ENCODE results near the gene PTPN6. TPM values are rescaled to one million over a fixed set of nuclear protein-coding genes. Genes with fewer than 3 reads are reported as not detected.

PTPN6 gene
- total and polyA plus RNA-seq, 7 experiments from 2014 or later: 141 to 390 (median 242) TPM

DNA sequence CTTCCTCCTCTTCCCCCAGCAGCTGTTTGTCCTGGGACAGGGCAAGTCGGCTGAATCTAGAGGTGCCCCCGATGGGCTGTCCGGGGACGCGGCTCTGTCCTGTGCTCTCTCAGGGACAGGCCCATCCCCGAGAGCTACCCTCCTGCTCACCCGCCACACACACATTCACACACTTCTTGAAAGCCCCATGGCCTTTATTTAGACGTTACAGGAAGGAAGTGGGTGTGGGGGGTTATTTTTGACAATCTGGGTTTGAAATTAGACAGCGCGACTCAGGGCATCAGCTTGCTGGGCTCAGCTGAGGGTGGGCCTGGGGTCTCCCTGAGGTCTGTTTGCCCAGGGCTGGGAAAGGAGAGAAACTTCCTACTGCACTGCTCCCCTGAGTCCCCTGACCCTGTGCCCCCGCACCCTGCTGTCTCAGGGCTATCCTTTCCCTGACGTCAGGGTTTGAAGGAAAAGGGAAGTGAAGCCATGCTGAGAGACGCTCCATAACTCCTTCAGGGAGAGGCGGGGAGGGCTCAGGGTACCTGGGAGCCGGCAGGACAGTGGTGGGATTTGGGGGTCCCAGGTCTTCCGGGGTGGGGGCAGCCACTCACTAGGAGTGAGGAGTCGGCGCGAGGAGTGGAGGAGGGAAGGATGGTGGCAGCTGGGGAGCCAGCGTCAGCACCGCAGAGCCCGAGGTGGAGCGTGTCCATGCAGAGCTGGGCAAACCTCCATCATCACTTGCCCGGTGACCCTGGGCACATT lies 8.1 kb downstream of the PTPN6 start:
- CTCF ChIA-PET: interaction anchor here (2.2 to 11.1 kb wide), 2 partner anchors 11 to 21 kb away, joined by 11 to 460 read pairs; partner anchors contain the start of genes C12orf57, PTPN6 and RNU7-1
- H3K27ac Mint-ChIP-seq: peak overlapping the region; percentile 96 to 100 (median 99)
- peak overlapping the region; percentile 95 for H3K27ac ChIP-seq (ENCODE audit: low read depth, low read length)
- H3K4me1 ChIP-seq (ENCODE audit: control insufficient read depth in 2 of 2, insufficient read depth in 2 of 2, low read length in 2 of 2): peaks cover 84 to 91% of the 10 kb centered on the region in 2 donors
- no peaks in the 10 kb centered on the region for H3K9me3 Mint-ChIP-seq
- no peaks in the 10 kb centered on the region for H3K27me3 ChIP-seq (ENCODE audit: control insufficient read depth in 2 of 2, insufficient read depth in 2 of 2, low read length in 2 of 2)
- H3K27me3 Mint-ChIP-seq: no peaks in the 10 kb centered on the region
- H3K4me1 Mint-ChIP-seq: peaks cover 58 to 86% (median 77%) of the 10 kb centered on the region in 7 donors
- POLR2A ChIA-PET: interaction anchor here (0.7 to 13.5 kb wide), 11 partner anchors 10 to 680 kb away, joined by 3 to 1270 read pairs (median 7); partner anchors contain the start of genes C12orf57, CDCA3, EMG1 and ENO2
- peak overlapping the region; percentile 89 to 99 (median 93) for H3K4me3 Mint-ChIP-seq
- H3K36me3 ChIP-seq (ENCODE audit: control insufficient read depth in 2 of 3, insufficient read depth in 3 of 3, low read length in 3 of 3): peaks cover 5 to 52% (median 20%) of the 10 kb centered on the region in 3 experiments
- peaks cover 10 to 39% (median 21%) of the 10 kb centered on the region in 5 donors for H3K36me3 Mint-ChIP-seq
- peak; percentile 55 to 86 (median 82) for DNase-seq
- ATAC-seq: peak; percentile 73
- H3K9me3 ChIP-seq (ENCODE audit: control insufficient read depth in 2 of 3, low read length in 3 of 3): no peaks in the 10 kb centered on the region
- peak overlapping the region; percentile 65 for H3K4me3 ChIP-seq (ENCODE audit: low read length)
- intact Hi-C loops (cut with micrococcal nuclease): loop anchor here (10.0 kb wide), 2 partner anchors 194 to 354 kb away; partner anchors contain the start of genes CHD4 (in 1 of the 2) and PTMS (in 1 of the 2)

DNA sequence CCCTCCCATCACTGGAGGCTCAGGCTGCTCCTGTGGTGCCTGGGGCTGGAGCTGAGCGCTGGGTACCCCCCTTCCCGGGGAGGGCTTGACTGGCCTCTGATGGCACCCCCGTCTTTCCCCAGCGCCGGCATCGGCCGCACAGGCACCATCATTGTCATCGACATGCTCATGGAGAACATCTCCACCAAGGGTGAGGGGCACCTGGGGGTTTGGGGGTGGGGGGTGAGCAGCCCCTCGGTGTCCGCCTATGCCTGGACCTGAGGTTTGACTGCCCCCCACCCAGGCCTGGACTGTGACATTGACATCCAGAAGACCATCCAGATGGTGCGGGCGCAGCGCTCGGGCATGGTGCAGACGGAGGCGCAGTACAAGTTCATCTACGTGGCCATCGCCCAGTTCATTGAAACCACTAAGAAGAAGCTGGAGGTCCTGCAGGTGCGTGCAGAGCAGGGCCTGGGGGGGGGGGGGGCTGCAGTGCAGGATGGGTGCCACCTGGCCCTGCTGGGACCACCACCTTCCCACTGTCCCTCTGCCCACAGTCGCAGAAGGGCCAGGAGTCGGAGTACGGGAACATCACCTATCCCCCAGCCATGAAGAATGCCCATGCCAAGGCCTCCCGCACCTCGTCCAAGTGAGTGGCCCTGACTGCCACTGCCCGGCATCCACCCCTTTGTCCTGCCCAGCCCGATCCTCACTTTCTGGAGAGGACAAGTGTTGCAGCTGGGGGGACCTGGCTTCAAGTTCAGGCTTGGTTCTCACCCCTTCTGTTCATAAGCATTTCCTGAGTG lies 8.8 kb downstream of the PTPN6 start:
- peak overlapping the region; percentile 95 for H3K27ac ChIP-seq (ENCODE audit: low read depth, low read length)
- intact Hi-C loops (cut with micrococcal nuclease): loop anchor here (10.0 kb wide), 2 partner anchors 195 to 355 kb away; partner anchors contain the start of genes CHD4 (in 1 of the 2) and PTMS (in 1 of the 2)
- DNase-seq (no peak), ATAC-seq (no peak)
- H3K4me1 Mint-ChIP-seq: peaks cover 51 to 86% (median 77%) of the 10 kb centered on the region in 7 donors
- H3K36me3 ChIP-seq (ENCODE audit: control insufficient read depth in 2 of 3, insufficient read depth in 3 of 3, low read length in 3 of 3): peaks cover 5 to 47% (median 20%) of the 10 kb centered on the region in 3 experiments
- H3K4me3 ChIP-seq (ENCODE audit: low read length): peak overlapping the region; percentile 65
- H3K36me3 Mint-ChIP-seq: peaks cover 10 to 36% (median 21%) of the 10 kb centered on the region in 5 donors
- H3K9me3 Mint-ChIP-seq: no peaks in the 10 kb centered on the region
- H3K4me3 Mint-ChIP-seq: peak overlapping the region; percentile 80 to 99 (median 93)
- POLR2A ChIA-PET: interaction anchor here (0.7 to 13.5 kb wide), 11 partner anchors 9 to 680 kb away, joined by 3 to 1270 read pairs (median 8); partner anchors contain the start of genes C12orf57, CDCA3, EMG1 and ENO2
- no peaks in the 10 kb centered on the region for H3K27me3 Mint-ChIP-seq
- CTCF ChIA-PET: interaction anchor here (0.9 to 11.1 kb wide), 5 partner anchors 12 to 87 kb away, joined by 3 to 460 read pairs (median 8); partner anchors contain the start of genes C12orf57, PTPN6, RNU7-1 and SPSB2
- H3K4me1 ChIP-seq (ENCODE audit: control insufficient read depth in 2 of 2, insufficient read depth in 2 of 2, low read length in 2 of 2): peaks cover 81 to 91% of the 10 kb centered on the region in 2 donors
- H3K27me3 ChIP-seq (ENCODE audit: control insufficient read depth in 2 of 2, insufficient read depth in 2 of 2, low read length in 2 of 2): no peaks in the 10 kb centered on the region
- peak overlapping the region; percentile 96 to 100 (median 99) for H3K27ac Mint-ChIP-seq
- H3K9me3 ChIP-seq (ENCODE audit: control insufficient read depth in 2 of 3, low read length in 3 of 3): no peaks in the 10 kb centered on the region

- ChIA-PET CTCF (interaction anchor here (0.9 to 11.1 kb wide), 6 partner anchors 13 to 88 kb away, joined by 3 to 460 read pairs (median 4); partner anchors contain the start of genes C12orf57, PTPN6, RNU7-1 and SPSB2), POLR2A (interaction anchor here (0.9 to 13.5 kb wide), 10 partner anchors 8 to 147 kb away, joined by 3 to 1270 read pairs (median 10); partner anchors contain the start of genes C12orf57, CDCA3, EMG1 and ENO2)
- intact Hi-C loops (cut with micrococcal nuclease): loop anchor here (1.0 kb wide), 5 partner anchors 7 to 36 kb away; partner anchors contain the start of genes C12orf57 (in 2 of the 2), EMG1 (in 1 of the 2) and PHB2 (in 1 of the 2)
- ATAC-seq (peak; percentile 11), DNase-seq (peak in 2 of 9 donors; percentile 39 to 46)
- H3K27ac Mint-ChIP-seq: peak overlapping the region; percentile 96 to 100 (median 98)
- peaks cover 52 to 84% (median 77%) of the 10 kb centered on the region in 7 donors for H3K4me1 Mint-ChIP-seq
- H3K27me3 Mint-ChIP-seq: no peaks in the 10 kb centered on the region
- Histone ChIP-seq H3K4me3 (ENCODE audit: low read length) (peak overlapping the region; percentile 18), H3K27ac (ENCODE audit: low read depth, low read length) (peak overlapping the region; percentile 95), H3K36me3 (ENCODE audit: control insufficient read depth in 2 of 3, insufficient read depth in 3 of 3, low read length in 3 of 3) (peaks cover 8 to 45% (median 21%) of the 10 kb centered on the region in 3 experiments), H3K9me3 (ENCODE audit: control insufficient read depth in 2 of 3, low read length in 3 of 3) (no peaks in the 10 kb centered on the region), H3K4me1 (ENCODE audit: control insufficient read depth in 2 of 2, insufficient read depth in 2 of 2, low read length in 2 of 2) (peaks cover 78 to 85% of the 10 kb centered on the region in 2 donors), H3K27me3 (ENCODE audit: control insufficient read depth in 2 of 2, insufficient read depth in 2 of 2, low read length in 2 of 2) (no peaks in the 10 kb centered on the region)
- H3K9me3 Mint-ChIP-seq: no peaks in the 10 kb centered on the region
- peak overlapping the region; percentile 66 to 99 (median 84) for H3K4me3 Mint-ChIP-seq
- H3K36me3 Mint-ChIP-seq: peaks cover 10 to 37% (median 25%) of the 10 kb centered on the region in 5 donors
Observed at GRCh38 chr12:6960593-6961277, 9.6 kb downstream of the PTPN6 start.

DNA sequence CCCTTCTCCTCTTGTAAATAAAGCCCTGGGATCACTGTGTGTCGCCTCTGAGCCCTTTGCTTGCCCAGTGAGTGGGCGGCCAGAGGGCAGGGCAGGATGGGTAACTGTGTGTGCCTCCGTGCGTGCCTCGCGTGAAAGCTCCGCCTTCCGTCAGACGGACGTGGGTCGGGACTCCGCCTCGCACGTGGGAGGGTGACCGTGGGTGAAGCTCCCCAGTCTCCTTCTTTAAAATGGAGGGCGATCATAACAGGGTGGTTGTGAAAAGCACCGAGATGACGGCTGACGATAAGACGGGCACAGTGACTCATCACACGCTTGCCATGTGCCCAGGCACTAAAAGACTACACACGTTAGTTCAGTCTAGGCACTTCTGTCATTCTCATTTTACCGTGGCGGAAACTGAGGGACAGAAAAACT lies 10.1 kb downstream of the PTPN6 start:
- intact Hi-C loops (cut with micrococcal nuclease): loop anchor here (1.0 kb wide), 5 partner anchors 8 to 37 kb away; partner anchors contain the start of genes C12orf57 (in 2 of the 2), EMG1 (in 1 of the 2) and PHB2 (in 1 of the 2)
- Mint-ChIP-seq H3K27ac (peak overlapping the region; percentile 96 to 100 (median 98)), H3K36me3 (peaks cover 12 to 35% (median 26%) of the 10 kb centered on the region in 5 donors), H3K4me3 (peak overlapping the region; percentile 66 to 99 (median 84)), H3K27me3 (no peaks in the 10 kb centered on the region), H3K4me1 (peaks cover 52 to 79% (median 74%) of the 10 kb centered on the region in 7 donors), H3K9me3 (no peaks in the 10 kb centered on the region)
- peaks cover 72 to 79% of the 10 kb centered on the region in 2 donors for H3K4me1 ChIP-seq (ENCODE audit: control insufficient read depth in 2 of 2, insufficient read depth in 2 of 2, low read length in 2 of 2)
- ChIA-PET CTCF (interaction anchor here (0.9 to 11.1 kb wide), 6 partner anchors 14 to 38 kb away, joined by 3 to 460 read pairs (median 4); partner anchors contain the start of genes C12orf57, PTPN6 and RNU7-1), POLR2A (interaction anchor here (0.5 to 13.5 kb wide), 11 partner anchors 8 to 147 kb away, joined by 3 to 1270 read pairs (median 9); partner anchors contain the start of genes C12orf57, CDCA3, EMG1 and ENO2)
- peak; percentile 83 for ATAC-seq
- H3K4me3 ChIP-seq (ENCODE audit: low read length): peak overlapping the region; percentile 18
- H3K27me3 ChIP-seq (ENCODE audit: control insufficient read depth in 2 of 2, insufficient read depth in 2 of 2, low read length in 2 of 2): no peaks in the 10 kb centered on the region
- peaks cover 14 to 45% (median 17%) of the 10 kb centered on the region in 3 experiments for H3K36me3 ChIP-seq (ENCODE audit: control insufficient read depth in 2 of 3, insufficient read depth in 3 of 3, low read length in 3 of 3)
- H3K27ac ChIP-seq (ENCODE audit: low read depth, low read length): peak overlapping the region; percentile 95
- peak; percentile 61 to 94 (median 75) for DNase-seq
- no peaks in the 10 kb centered on the region for H3K9me3 ChIP-seq (ENCODE audit: control insufficient read depth in 2 of 3, low read length in 3 of 3)

DNA sequence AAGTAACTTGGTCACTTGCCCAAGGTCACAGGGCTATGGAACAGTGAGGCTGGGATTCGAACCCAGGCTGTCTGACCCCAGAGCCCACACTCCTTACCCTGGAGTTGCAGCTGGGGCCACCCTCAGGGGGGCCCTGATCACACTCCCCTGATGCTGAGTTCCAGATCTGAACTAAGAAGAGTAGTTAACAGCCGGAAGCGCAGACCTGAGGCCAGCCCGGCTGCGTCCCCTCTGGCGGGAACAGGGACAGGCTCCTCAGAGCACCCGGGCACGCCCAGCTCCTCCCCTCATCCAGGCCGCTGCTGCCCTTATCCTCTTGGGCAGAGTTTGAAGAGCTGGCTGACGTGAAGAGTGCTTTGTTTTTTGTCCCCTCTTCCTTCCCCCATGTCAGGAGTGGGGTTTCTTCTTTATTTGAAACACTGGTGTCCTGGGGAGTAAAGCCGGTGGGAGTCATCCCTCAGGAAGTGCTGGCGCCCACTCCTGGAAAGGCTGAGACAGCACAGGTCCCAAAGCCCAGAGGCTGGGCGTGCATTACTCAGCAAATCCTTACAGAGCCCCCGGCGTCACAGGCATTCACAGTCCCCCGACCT lies 10.6 kb downstream of the PTPN6 start:
- no peaks in the 10 kb centered on the region for H3K27me3 ChIP-seq (ENCODE audit: control insufficient read depth in 2 of 2, insufficient read depth in 2 of 2, low read length in 2 of 2)
- DNase-seq (peak in 2 of 9 donors; percentile 26 to 54), ATAC-seq (peak; percentile 8)
- peaks cover 67 to 74% of the 10 kb centered on the region in 2 donors for H3K4me1 ChIP-seq (ENCODE audit: control insufficient read depth in 2 of 2, insufficient read depth in 2 of 2, low read length in 2 of 2)
- CTCF ChIA-PET: interaction anchor here (0.9 to 11.1 kb wide), 6 partner anchors 14 to 38 kb away, joined by 3 to 460 read pairs (median 4); partner anchors contain the start of genes C12orf57, PTPN6 and RNU7-1
- H3K4me3 ChIP-seq (ENCODE audit: low read length): peak overlapping the region; percentile 18
- peaks cover 12 to 45% (median 19%) of the 10 kb centered on the region in 3 experiments for H3K36me3 ChIP-seq (ENCODE audit: control insufficient read depth in 2 of 3, insufficient read depth in 3 of 3, low read length in 3 of 3)
- H3K27ac ChIP-seq (ENCODE audit: low read depth, low read length): peak overlapping the region; percentile 95
- H3K9me3 ChIP-seq (ENCODE audit: control insufficient read depth in 2 of 3, low read length in 3 of 3): no peaks in the 10 kb centered on the region
- Mint-ChIP-seq H3K9me3 (no peaks in the 10 kb centered on the region), H3K27ac (peak overlapping the region; percentile 96 to 100 (median 98)), H3K4me3 (peak overlapping the region; percentile 66 to 99 (median 84)), H3K27me3 (no peaks in the 10 kb centered on the region), H3K4me1 (peaks cover 47 to 74% (median 70%) of the 10 kb centered on the region in 7 donors), H3K36me3 (peaks cover 14 to 35% (median 29%) of the 10 kb centered on the region in 5 donors)
- intact Hi-C loops (cut with micrococcal nuclease): loop anchor here (1.0 kb wide), 5 partner anchors 8 to 37 kb away; partner anchors contain the start of genes C12orf57 (in 2 of the 2), EMG1 (in 1 of the 2) and PHB2 (in 1 of the 2)
- POLR2A ChIA-PET: interaction anchor here (0.5 to 13.5 kb wide), 12 partner anchors 7 to 146 kb away, joined by 3 to 1270 read pairs (median 8); partner anchors contain the start of genes C12orf57, CDCA3, EMG1 and ENO2
